ENCODE results near the gene TEAD4.

Gene TEAD4

DNA sequence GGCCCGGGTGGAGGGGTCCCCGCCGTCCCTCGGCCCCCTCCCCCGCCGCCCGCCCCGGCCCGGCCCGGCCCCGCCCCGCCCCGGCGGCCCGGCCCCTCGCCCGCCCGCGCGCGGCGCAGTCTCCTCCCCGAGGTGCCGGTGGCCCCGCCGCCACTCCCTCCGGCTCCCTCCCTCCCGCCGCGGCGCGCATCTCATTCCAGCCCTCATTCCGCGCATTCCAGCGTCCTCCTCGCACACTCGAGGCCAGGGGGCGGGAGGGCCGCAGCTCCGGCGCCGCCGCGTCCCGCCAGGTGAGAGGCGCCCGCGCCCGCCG lies at the start of gene TEAD4:
TSS of gene TEAD4 (plus strand) at position 206 of the 313 bp plus-strand sequence.
- no peak for DNase-seq (ENCODE audit: low spot score)

DNA sequence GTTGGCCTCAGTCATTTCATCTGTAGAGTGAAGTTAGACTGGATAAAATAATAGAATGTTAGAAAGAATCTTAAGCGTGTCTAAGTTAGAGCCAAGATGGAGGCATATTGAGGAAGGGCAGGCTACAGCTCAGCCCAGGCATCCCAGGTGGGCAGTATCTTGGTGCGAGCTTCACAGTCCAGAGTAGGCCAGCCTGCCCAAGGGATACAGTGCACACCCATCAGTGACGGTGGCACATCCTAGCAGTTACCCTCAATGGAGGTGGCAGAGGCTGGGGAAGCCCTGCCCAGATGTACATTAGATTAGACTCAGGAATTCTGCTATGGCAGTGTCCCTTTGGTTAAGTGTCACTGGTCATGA lies 47.0 kb upstream of the TEAD4 start:
- no peak for DNase-seq (ENCODE audit: low spot score)

DNA sequence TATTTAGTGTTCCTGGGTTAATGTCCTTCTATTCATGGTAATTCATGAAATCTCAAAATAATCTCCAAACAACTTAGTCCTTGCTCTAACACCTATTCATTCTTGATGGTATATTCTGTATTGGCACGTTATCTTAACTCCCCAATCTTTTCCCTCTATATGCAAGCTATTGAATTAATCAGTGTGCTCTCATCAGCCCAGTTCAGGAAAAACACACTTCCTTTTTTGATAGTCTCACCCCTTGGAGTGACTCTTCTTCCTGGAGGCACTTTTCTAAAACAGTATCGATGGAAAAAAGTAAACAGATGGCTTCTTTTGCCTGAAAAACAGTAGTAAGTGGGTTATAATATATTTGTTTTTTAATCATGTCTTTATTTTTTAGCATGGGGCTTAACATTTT lies 39.9 kb upstream of the TEAD4 start:
- no peak for DNase-seq (ENCODE audit: low spot score)

DNA sequence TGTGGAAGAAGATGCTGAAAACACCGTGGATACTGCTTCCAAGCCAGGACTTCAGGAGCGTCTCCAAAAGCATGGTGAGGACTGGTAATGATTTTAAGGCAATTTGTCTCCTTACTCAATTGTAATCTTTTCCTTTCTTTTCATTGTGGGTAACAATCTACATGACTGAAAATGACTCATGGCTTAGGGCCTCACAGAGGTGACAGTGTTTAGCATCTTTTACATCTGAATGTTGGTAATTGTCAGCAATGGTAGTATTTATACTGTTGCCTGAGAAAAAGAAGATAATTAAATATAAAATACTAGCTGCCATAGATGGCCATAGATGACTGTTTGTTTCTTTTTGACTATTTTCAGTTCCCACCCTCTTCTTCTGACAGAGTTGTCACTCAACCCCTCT lies 36.9 kb upstream of the TEAD4 start:
- no peak for DNase-seq (ENCODE audit: low spot score)

DNA sequence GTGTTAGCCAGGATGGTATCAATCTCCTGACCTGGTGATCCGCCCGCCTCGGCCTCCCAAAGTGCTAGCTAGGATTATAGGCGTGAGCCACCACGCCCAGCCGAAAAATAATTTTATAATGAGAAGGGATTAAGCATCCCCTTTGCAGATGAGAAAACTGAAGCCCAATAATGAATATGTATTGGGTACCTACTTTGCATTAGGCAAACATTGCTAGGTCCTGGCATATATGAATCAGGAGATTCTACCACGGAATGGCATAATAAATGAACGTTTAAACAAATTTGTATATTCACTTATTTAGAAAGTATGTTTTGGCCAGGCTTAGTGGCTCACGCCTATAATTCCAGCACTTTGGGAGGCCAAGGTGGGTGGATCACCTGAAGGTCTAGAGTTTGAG lies 36.1 kb upstream of the TEAD4 start:
- no peak for DNase-seq (ENCODE audit: low spot score)

DNA sequence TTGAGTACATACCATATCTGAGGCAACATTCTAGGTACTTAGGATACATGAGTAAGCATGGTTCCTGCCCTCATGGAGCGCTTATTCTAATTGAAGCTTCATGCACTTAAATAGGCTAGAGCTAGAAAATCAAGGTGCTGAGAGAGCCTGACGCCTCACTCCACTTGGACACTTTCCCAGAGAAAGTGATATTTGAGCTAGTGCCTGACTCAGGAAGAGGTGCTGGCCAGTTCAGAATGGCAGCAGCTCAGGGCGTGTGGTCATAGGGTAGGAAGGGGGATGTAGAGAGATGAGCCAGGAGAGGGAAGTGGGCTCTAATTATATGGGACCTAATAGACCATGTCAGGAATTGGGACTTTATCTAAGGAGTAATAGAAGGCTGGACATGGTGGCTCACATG lies 35.2 kb upstream of the TEAD4 start:
- DNase-seq (ENCODE audit: low spot score), result no peak

DNA sequence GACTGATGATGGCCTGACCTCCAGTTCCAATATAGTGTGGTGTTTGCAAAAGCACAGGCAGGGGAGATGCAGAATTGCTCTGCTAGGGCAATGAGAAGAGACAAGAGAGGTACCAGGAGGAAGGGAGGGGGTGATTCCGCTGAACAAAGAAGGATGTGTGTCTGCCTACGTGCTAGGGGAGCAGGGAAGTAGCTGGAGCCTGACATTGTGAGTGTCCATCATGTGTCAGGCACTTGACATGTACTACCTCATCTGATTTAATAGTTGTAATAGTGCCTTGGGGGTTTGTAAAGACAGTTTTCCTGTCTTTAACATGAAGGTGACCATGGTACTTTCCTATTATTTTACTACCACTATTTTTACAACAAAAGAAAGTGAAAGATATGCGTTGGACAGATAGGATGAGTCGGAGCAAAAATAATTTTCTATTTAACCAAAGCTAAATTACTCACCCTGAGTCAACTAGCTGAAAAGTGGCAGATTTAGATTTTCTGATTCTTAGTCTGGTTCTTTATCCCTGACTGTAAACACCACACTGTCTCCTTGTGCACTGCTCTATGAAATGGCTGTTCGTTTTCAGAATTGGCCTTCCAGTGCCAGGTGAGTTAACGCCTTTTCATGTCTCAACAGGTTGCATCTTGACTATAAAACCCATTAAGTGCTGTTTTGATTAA lies 33.7 kb upstream of the TEAD4 start:
- DNase-seq (ENCODE audit: low spot score), result no peak

DNA sequence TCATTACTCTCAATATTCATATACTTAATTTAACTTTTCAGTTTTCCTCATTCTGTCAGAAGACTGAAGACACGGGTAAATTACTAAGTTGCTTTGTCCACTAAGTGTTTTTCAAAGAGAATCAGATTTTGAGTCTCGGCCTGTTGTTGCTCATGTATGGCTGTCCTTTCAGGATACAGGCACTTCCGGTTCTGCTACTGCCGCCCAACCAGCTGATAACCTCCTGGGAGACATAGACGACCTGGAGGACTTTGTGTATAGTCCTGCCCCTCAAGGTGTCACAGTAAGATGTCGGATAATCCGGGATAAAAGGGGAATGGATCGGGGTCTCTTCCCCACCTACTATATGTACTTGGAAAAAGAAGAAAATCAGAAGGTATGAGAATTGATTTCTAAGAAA lies 28.3 kb upstream of the TEAD4 start:
- DNase-seq (ENCODE audit: low spot score), result no peak

GRCh38 chr12:2933586-2933985 lies 25.6 kb upstream of the TEAD4 start:
- no peak for DNase-seq (ENCODE audit: low spot score)

- no peak for DNase-seq (ENCODE audit: low spot score)
Measured at GRCh38 chr12:2934371-2934770, 24.8 kb upstream of the TEAD4 start.

DNA sequence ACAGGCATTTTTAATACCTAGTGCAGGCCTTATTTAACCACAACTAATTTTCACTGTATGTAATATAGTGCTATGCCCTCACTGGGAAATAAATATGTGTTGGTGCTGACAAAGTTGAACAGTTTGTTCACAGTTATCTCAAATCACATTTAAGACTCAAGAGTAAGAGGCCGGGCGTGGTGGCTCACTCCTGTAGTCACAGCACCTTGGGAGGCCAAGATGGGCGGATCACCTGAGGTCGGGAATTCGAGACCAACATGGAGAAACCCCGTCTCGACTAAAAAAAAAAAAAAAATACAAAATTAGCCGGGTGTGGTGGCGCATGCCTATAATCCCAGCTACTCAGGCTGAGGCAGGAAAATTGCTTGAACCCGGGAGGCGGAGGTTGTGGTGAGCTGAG lies 22.9 kb upstream of the TEAD4 start:
- no peak for DNase-seq (ENCODE audit: low spot score)

DNA sequence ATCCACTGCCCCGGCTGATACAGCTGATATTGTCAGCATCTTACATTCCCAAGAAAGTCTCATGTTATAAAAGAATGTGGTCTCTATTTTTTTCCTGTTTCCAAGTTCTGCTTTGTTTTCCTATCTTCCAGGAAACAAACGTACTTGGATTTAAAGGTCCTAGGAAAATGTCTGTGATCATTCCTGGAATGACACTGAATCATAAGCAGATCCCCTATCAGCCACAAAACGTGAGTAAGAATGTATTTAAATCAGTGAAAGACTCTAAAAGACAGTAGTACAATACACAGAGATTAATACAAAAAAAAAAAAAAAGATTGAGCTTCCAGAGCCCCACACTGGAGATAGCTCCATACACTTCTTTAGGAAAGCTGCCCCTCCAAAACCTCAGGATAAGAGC lies 21.7 kb upstream of the TEAD4 start:
- no peak for DNase-seq (ENCODE audit: low spot score)

- DNase-seq (ENCODE audit: low spot score), result no peak
Measured at GRCh38 chr12:2939191-2939590, 20.0 kb upstream of the TEAD4 start.

DNA sequence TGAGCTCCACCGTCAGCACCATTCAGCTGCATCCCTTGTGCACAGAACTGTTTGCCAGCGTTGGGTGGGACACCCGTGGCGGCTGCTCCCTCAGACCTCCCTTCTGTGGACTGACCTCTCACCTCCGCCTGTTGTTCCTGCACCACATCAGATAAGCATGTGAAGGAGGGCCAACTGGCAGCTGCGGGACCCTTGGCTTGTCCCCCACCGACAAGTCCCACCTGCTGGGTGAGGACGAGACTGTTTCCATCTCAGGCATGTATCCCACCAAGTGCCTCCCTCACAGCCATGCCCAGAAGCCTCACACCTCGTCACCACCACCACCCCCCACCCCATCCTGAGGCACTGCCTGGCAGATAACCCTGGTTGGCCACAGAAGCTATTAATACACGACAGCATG lies 18.6 kb upstream of the TEAD4 start:
- DNase-seq (ENCODE audit: low spot score), result no peak

- no peak for DNase-seq (ENCODE audit: low spot score)
Measured at GRCh38 chr12:2941524-2941923, 17.7 kb upstream of the TEAD4 start.

DNA sequence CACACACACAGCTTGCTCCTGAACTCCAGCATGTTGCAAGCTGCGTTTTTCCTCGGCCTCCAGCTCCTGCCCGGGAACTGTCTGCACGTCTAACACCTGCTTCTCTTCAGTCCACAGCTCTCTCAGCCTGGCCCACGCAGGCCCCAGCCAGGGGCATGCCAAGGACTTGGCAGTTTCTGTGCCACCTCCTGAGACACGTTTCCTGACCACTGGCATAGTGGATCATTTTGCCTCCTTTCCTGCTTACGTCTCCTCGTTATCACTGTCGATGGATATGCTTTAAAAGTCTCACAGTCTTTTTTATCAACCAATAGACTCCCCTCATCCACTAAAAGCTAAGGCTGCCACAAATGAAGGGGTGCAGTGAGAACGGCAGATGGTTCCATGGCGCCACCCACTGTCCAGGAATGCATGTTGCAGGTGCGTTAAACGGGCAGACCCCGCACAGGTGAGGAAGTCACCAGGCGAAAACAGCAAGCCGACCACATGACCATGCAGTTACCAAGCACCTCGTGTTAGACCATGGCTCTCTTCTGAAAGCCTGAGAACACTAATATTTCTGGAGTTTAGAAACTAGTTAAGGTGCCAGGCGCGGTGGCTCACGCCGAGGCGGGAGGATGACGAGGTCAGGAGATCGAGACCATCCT lies 14.7 kb upstream of the TEAD4 start:
- DNase-seq (ENCODE audit: low spot score), result peak; percentile 48

GRCh38 chr12:2949411-2949810 lies 9.8 kb upstream of the TEAD4 start:
- no peak for DNase-seq (ENCODE audit: low spot score)

- DNase-seq (ENCODE audit: low spot score), result no peak
Measured at GRCh38 chr12:2955888-2956287, 3.3 kb upstream of the TEAD4 start.

DNA sequence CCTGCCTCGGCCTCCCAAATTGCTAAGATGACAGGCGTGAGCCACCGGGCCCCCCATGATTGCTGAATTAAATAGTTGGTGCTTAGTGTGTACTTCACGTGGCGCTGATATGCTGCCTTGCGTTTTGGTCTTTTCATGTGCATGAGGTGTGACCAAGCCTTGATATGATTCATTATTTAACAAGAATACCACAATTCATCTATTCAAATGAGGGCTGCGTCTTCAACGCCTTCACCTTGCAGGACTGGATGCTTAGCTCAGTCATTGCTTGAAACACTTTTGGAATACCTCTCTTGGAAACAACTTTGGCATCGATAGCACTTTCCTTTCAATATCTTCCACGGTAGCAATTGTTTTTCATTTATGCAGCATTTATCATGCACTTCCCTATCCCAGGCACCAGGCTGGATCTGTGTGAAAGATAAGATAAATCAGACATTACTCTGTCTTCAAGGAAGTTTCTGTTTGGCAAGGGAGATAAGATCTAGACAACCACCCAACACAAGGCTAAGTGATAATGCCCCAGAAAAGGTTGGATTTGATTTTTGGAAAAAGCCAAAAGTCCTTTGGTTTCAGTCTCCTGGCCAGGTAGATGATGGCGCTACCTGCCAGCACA lies 1.3 kb upstream of the TEAD4 start:
- no peak for DNase-seq (ENCODE audit: low spot score)

DNA sequence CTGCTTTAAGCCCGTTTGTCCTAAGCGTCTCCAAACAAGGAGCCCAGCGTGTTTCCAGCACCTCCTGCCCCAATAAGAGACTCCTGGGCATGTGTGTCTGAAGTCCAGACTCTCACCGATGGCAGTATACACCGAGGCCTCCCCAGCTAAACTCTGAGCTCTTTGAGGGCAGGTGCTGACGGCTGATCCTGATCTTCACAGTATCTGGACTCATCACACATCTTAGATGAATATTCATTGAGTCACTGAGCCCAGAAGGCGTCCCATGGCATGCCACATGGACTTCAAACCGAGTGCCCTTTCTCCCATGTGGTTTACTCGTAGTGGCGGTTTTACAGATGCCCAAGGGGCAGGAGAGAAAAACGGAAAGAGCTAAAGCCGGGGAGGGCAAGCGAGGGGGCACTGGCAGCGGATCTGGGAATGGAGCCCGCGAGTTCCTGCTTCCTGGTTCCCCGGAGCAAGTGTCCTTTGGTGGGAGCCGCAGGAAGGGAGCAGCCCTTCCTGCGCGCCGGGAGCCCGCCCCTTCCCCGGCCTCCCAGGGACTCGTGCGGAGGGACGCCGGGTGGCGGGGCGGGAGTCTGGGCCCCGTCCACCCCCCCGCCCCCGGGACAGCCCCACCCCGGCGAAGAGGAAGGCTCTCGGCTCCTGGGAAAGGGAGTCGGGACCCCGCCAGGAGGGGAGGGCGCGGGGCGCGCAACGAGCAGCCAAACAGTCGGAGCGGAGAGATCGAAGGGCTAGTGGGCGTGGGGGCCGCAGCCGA lies 585 bp upstream of the TEAD4 start:
- DNase-seq (ENCODE audit: low spot score), result no peak

DNA sequence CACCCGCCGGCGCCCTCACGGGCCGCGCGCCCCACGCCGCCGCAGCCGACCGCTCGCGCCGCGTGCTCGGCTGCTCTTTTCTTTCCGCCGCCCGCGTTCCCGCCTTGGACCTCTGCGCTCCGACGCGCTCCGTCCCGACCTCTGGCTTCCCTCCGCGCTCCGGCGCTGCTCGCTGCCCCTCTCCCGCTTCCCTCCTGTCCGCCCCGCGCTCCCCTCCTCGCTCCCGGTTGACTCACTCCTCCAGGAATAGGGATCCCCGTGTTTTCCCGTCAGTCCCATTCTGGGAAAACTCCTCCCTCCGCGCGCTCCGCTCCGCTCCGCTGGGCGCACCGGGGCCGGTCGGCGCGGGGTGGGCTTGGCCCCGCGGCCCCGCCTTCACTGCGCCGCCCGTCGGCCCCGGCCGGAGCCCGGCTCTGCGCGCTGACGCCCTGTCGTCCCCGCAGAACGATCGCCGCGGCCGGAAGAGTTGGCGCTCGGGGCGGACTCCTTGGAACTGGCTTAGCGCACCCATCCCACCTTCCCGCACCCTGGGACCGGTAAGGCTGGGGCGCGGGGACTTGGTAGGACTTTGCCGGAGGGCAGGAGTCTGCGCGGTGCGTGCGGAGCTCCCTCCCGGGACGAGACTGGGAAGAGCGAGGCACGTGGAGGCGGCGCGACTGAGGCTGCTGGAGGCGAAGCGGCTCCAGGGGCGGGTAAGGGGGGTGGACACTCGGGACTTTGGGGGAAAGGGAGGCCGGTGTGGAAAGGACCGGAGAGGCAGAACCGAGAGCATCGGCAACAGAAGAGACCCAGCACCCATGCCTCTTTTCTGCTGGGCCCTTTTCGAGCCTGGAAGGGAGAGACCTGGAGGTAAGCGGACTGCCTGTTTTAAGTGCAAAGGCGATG lies 550 bp downstream of the TEAD4 start:
- DNase-seq (ENCODE audit: low spot score), result no peak

DNA sequence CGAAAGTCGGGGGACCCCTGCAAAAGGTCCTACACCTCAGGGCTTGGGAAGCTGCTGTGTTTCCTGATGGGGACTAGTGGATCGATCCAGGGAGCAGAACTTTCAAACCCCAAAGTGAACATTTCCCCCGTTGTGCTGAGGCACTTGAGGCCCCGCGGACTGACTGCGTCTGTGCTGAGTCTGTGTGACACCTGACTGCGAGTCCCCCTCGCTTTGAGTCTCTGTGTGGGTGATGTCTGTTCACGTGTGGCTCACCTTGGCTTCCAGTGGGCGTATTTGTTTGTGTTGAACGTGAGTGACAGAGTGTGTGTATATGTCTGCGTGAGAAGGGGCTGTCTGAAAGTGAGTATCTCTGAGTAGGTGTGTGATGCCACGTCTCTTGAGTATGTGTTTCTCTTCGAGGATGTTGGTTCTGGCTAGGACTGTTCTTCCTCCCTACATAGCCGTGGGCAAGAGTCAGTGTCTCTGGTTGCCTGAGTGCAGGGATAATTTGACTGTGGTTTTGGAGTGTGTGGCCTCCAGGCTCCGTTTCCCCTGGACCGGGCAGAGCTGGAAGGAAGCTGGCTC lies 1.3 kb downstream of the TEAD4 start:
- no peak for DNase-seq (ENCODE audit: low spot score)

Data from CD4-positive, alpha-beta T cell treated with Interleukin-15 for 4 hours (primary cell).